ENCODE data around the gene ADRM1.

Gene ADRM1

GRCh38 chr20:62311832-62312661 lies 9.2 kb downstream of the ADRM1 start:
- DNase-seq: no peak

DNA sequence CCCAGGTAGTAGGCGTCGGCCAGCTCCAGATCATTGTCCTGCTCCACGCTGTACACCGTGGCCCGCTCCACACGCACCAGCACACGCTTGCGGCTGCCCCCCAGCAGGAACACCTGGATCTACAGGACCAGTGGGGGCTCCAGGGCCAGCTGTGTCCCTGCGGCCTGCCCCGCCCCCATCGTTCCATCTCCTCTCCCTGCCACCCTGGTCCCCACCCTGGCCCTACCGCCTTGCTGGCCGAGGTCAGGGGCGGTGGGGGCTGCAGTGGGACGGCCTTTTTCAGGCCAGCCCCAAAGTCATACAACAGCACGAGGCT lies 9.8 kb downstream of the ADRM1 start:
- no peak for DNase-seq

DNA sequence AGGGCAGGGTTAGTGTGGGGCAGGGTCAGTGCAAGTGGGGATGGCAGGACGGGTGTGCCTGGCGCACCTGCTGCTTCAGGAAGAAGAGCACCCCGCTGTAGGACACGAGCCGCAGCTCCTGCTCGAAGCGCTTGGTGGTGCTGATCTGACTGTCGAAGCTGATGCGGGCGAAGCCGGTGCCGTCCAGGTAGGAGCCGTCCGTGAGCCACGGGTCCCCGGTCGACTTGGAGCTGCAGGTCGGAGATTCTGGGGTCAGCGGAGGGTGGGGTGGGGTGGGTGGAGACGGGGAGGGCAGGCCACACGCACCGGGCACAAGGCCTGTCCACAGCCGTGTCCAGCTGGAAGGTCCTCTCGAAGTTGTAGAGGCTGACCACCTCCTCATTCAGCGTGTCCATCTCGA lies 10.2 kb downstream of the ADRM1 start:
- no peak for DNase-seq

DNA sequence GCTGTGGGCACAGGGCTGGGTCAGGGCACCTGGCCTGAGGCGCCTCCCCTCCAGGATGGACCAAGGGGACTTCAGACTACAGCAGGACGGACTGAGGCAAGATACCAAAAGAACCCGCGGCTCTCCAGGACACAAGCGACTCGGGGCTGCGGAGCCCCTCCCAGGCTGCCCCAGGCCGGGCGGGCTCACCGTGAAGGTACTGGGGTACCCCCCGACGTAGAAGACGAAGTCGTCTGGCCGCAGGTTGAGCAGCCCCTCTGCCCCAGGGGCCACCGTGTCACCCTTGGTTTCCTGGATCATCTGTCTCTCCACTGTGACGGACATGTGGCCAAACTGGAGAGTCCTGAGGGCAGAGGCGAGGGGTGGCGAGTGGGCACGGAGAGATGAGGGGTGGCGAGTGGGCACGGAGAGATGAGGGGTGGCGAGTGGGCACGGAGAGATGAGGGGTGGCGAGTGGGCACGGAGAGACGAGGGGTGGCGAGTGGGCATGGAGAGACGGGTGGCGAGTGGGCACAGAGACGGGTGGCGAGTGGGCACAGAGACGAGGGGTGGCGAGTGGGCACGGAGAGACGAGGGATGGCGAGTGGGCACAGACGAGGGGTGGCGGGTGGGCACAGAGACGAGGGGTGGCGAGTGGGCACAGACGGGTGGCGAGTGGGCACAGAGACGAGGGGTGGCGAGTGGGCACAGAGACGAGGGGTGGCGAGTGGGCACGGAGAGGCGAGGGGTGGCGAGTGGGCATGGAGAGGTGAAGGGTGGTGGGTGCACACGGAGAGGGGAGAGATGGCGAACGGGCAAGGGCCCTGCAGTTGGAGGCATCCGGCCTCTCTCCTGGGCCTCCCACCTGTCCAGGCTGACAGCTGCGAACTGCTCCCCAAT lies 10.9 kb downstream of the ADRM1 start:
- DNase-seq: no peak

DNA sequence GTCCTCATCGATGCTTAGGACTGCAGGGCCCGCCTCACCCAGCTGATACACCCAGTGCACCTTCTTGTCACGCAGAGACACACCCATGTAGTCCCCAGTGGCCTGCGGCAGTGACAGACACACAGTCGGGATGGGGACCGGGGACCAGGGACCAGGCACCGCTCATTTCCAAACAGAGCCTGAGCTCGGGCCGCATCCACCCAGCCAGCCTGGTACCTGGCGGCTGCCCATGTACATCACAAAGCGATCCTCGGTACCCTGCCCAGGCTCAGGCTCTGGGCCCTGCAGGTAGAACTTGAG lies 11.5 kb downstream of the ADRM1 start:
- DNase-seq: no peak

- no peak for DNase-seq
Observed at GRCh38 chr20:62314711-62315302, 12.0 kb downstream of the ADRM1 start.

DNA sequence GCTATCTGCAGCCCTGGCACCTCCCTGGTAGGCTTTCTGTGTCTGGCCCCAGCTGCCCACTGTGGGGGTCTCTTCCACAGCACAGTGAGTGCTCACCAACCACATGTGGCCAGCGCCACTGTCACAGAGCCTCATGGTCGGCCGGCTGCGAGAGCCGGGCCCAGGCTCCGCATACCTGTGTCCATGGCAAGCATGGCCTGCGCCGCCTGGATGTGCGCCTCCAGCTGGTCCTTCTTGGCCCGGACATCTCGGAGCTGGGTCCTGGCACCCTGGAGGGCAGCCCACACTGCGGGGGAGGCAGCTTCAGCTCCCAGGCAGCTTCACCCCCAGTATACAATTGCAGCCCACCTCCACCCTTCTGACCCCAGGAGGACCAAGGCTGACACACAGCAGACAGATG lies 13.0 kb downstream of the ADRM1 start:
- no peak for DNase-seq

DNA sequence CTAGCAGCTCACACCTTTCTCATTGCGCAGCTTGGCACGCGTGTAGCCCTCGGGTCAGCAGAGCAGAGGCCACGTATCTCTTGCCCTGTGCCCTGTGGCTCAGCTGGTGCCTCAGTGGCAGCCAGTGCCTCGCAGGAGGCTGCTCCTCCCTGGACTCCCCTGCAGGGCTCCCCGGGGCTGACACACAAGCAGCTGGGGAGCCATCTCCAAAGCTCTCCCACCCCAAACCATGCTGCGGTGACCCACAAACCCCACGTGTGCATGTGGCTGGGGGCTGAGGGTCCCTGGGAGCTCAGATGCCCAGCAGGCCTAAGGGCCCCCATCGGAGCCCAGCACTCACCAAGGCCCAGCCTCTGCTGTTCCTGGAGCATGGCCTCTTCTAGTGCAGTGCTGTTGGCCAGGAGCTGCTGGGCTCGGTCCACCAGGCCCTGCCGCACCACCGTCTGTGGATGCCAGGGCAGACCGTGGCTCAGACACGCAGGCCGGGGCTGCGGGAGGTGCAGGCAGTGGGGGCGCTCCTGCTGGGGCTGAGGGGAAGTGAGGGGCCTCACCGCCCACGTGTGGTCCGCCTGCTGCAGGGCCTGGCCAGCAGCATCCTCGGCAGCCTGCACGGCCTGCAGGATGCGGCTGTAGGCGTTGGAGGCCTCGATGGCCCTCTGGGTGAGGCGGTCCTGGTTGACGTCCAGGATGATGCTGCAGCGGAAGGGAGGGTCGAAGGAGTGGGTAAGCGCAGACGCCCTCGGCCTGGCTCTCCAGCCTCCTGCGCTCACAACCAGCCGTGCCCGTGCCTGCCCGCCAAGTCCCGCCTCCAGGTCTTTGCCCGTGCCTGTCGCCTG lies 13.8 kb downstream of the ADRM1 start:
- DNase-seq: no peak

DNA sequence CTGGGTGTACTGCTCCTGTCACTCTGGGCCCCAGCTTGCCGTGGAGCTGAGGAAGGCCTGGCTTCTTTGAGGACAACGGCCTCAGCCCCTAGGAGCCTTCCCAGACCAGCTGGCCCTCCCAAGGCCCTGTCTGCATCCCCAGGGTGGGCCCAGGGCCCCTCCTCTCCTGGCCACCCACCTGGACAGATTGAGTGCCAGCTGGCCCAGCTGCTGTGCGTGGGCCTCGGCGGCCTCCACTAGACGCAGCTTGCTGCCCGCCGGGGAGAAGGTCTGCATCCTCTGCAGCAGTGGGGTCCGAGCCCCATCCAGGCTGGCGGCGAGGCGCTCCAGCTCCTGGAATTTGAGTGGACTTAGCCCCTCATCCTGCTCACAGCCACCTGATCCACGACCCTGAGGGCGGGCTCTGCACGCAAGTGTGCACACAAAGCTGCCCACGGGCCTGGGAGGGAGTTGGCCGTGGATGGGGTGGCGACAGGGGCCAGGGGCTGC lies 14.4 kb downstream of the ADRM1 start:
- no peak for DNase-seq

DNA sequence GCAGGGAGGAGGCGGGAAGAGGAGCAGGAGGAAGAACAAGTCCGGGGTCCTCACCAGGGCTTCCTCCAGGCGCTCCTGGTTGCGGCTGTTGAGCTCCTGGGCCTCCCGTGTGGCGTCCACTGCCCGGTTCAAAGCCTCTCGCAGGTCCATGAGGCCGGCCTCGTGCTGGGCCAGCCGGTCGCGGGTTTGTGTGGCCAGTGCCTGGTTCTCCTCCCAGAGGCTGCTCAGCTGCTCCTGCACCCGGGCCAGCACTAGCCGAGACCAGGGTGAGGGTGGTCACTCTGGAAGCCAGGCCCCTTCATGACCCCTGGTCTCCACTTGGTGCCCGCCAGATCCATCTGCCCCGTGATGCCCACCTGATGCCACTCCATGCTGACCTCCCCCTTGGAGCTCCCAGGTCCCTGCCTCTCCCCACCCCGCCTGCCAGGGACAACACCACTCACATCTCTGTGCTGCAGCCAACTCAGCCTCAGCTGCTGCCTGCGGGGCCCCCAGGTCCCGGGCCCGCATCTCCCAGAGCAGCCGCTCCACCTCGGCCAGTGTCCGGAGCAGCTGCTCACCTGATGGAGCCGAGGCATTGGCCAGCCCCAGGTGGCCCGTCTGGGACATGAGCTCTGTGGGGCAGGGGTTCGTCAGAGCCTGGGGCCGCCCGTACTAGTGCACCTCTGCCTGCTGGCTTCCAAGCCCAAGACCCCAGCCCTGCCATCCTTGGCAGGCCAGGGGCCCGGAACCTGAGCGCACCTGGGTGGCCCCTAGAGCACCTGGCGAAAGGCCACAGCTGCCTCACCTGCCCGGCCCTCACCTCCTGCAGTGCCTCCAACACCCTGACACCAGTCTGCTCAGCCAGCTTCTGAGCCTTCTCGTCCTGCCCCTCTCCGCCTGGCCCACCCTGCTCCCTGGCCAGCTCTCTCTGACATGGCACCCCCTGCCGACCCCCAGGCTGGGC lies 15.9 kb downstream of the ADRM1 start:
- DNase-seq: no peak

GRCh38 chr20:62319346-62319909 lies 16.6 kb downstream of the ADRM1 start:
- DNase-seq: no peak

GRCh38 chr20:62320581-62321354 lies 18.0 kb downstream of the ADRM1 start:
- no peak for DNase-seq

DNA sequence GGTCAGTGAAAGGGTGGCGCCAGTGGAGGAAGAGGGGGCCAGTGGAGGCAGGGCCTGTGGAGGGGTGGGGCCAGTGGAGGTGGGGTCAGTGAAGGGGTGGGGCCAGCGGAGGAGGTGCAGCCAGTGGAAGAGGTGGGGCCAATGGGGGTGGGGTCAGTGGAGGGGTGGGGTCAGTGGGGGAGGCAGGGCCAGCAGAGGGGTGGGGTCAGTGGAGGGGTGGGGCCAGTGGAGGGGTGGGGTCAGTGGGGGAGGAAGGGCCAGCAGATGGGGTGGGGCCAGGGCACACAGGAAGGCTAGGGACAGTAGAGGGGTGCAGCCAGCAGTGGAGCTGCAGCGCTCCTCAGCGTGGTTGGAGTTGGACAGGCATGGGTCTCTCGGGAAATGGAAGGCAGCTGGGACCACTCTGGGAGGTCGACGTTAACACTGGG lies 18.7 kb downstream of the ADRM1 start:
- DNase-seq: no peak

DNA sequence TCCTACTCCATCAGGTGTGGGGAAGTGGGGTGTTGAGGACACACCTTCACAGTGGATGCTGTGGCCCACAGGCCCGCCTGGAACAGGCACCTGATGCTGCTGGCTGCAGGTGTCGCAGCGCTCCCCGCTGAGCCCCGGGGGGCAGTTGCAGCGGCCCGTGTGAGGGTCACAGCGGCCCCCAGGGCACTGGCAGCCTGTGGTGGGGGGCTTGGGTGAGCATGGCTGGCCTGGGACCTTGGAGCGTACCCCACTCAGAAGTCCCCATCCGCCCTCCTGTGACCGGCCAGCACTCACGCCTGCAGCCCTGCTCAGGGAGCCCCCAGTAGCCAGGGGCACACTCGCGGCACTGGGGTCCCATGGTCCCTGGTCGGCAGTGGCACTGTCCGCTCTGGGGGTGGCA lies 19.2 kb downstream of the ADRM1 start:
- no peak for DNase-seq

DNA sequence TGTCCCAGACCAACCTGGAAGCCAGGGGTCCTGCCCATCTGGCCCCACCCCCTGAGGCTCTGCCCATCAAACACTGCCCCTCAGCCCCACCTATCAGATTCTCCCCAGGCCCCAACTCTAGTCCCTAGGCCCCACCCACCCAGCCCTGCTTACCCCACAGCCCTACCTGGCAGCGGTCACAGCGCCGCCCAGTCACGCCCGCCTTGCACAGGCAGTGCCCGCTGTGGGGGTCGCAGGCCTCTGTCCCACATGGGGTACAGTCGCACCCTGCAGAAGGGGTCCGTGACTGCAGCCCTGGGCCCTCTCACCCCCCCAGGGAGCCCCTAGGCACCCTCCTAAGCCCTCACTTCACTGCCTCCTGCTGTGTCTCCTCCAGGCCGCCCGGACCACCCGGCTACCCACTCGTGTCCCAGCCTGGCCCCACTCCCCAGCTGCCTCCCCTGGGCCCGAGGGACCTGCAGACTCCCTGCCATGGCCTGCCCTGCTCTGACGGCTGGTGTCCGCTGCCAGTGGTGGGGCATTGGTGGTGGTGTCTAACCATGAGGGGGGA lies 19.8 kb downstream of the ADRM1 start:
- no peak for DNase-seq

DNA sequence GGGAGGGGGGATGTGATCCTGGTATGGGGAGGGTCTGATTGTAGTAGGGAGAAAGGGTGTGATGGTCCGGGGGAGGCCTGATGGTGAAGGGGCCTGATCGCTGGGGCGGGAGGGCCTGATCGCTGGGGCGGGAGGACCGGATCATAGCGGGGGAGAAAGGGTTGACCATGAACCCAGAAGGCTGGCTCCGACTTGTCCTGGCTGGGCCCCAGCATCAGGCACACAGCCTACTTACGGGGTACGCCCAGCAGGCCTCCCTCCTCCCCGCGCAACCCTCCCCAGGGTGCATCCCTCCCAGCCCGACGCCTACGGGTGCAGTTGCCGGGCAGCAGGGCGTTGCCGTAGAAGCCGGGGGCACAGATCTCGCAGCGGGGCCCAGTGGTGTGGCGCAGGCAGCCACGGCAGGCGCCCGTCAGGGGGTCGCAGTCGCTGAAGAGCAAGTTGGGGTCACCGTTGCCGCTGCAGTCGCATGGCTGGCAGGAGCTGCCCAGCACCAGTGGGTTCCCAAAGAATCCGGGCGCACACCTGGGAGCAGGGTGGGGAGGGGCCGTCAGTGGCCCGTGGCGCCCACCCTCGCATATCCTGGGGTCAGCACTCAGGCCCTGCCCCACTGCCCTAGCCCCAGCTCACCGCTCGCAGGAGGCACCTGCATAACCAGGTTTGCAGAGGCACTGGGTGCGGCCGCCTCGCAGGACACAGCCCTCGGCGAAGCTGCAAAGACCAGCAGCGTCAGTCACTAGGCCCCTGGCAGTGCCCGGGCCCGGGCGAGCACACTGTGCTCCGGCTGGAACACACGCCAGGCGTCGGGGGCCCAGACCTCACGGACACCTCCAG lies 20.6 kb downstream of the ADRM1 start:
- DNase-seq: no peak

- no peak for DNase-seq
Observed at GRCh38 chr20:62323980-62324906, 21.4 kb downstream of the ADRM1 start.

All from NCI-H2171 (cell line).